Measurements from ENCODE around the gene LRCOL1.

LRCOL1 gene

GRCh38 chr12:132582058-132582420 lies 28.3 kb downstream of the LRCOL1 start:
- no peak for DNase-seq (ENCODE audit: low spot score)

- DNase-seq (ENCODE audit: low spot score) = no peak
These were observed 28.9 kb downstream of the LRCOL1 start for GRCh38 chr12:132581348-132582057.

DNA sequence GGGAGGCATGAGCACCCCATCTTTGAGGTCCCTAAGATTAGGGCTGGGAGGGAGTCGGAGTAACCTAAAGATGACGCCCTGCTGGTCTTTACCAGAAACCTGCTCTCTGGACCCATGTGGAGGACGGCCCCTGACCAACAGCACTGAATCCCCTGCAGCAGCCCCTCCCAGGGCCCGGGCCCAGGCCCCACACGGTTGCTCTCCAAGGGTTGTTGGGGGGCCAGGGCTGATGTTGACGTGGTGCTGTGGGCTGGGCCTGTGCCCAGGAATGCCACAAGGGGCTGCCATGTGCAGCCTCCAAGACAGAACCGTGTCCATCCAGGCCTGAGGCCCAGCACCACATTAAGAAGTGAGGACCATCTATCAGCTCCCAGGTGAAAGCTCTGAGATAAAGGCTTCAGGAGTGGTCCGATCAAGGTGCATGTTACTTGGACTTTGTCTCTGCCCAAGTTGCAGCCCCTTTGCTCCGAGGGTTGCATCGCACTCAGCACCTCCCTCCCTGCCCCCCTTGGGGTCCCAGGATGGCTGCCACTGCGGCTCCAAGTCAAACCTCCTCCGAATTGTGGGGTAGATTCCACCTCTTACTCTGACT lies 29.6 kb downstream of the LRCOL1 start:
- DNase-seq (ENCODE audit: low spot score) = no peak

DNA sequence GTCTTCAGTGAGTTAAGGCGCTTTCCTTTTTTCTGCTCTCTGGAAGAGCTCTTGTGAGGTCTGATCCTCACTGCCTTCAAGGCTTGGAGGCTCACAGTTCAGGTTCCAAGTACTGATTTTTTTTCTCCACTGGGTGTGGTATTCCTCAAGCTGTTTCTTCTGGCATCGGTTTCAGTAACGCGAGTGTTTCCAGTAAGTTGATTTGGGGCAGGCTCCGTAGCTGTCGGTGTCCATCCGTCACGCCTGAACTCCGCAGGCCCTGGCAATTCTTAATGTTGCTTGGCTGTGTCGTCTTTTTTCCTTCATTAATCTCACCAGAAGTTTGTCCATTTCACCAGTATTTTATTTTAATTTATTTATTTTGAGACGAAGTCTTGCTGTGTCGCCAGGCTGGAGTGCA lies 30.6 kb downstream of the LRCOL1 start:
- DNase-seq (ENCODE audit: low spot score) = no peak

GRCh38 chr12:132578826-132579225 lies 31.6 kb downstream of the LRCOL1 start:
- no peak for DNase-seq (ENCODE audit: low spot score)

DNA sequence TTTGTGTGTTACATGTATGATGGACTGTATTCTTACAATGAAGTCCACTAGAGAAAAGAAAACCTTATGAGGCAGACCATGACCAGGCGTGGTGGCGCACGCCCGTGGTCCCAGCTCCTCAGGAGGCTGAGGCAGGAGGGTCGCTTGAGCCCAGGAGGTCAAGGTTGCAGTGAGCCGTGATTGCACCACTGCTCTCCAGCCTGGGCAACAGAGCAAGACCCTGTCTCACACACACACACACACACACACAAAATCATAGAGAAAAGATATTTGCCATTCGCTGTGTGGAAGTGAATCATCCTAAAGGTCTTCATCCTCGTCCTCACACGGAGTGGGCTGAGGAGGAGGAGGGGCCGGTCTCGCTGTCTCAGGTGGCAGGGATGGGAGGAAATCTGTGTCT lies 32.3 kb downstream of the LRCOL1 start:
- DNase-seq (ENCODE audit: low spot score) = no peak

GRCh38 chr12:132577191-132577920 lies 33.0 kb downstream of the LRCOL1 start:
- DNase-seq (ENCODE audit: low spot score) = no peak

- no peak for DNase-seq (ENCODE audit: low spot score)
These were observed 33.7 kb downstream of the LRCOL1 start for GRCh38 chr12:132576701-132577100.

DNA sequence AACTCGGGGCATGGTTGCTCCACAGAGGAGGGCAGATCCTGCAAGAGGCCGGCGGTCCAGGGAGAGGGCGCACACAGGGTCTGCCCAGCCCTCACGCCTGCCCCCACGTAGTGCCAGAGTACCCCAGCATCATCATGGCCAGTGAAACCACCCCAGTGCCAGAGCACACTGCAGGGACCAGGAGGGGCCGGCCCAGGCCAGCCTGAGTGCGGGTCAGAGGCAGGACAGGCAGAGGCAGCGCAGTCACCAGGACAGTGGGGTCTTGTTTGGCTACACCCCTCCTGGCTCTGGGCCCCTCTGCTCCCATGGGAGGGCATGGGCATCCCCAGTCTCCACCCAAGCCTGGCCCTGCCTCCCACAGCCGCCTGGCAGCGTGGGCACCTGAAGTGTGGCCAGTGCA lies 34.7 kb downstream of the LRCOL1 start:
- no peak for DNase-seq (ENCODE audit: low spot score)

GRCh38 chr12:132574271-132574996 lies 35.9 kb downstream of the LRCOL1 start:
- no peak for DNase-seq (ENCODE audit: low spot score)

DNA sequence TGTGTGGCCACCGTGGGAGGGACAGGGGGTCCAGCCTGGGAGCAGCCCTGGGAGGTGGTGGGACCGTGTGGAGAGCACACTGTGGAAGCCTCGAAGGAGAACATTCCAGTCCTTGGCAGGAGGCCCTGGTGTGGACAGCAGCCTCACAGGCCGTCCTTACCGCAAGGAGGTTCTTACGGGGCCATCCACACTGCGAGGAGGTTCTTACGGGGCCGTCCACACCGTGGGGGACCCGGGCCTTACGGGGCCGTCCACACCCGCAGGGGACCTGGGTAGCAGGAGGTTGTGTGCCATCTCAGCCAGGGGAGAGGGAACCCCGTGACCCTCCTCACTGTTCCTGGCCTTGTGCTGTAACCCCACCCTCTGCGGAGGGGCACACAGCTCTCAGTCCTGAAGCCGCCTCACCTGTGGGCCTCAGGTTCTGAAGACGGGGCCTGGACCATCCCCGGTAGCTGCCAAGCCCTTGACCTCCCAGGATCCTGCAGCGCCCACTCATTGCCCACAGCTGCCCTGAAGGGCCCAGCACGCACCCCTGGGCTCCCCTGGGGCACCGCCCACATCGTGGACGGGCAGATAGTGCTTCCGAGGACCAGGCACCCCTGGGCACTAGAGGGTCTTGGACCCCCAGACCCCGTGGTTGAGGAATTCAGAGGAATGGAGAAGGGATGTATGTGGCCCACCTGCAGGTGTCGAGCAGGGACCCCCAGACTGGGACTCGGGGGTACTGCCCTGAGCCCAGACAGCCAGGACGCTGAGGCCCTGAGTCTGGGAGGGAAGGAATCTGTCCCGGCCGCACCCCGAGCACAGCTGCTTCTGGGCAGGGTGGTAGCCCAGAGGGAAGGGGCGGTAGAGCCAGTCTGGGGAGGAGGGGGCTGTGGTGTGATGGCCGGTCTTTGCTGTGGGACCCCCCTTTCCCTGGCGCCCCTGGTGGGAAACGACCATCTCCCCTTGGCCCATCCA lies 37.3 kb downstream of the LRCOL1 start:
- no peak for DNase-seq (ENCODE audit: low spot score)

- no peak for DNase-seq (ENCODE audit: low spot score)
These were observed 38.3 kb downstream of the LRCOL1 start for GRCh38 chr12:132572106-132572505.

DNA sequence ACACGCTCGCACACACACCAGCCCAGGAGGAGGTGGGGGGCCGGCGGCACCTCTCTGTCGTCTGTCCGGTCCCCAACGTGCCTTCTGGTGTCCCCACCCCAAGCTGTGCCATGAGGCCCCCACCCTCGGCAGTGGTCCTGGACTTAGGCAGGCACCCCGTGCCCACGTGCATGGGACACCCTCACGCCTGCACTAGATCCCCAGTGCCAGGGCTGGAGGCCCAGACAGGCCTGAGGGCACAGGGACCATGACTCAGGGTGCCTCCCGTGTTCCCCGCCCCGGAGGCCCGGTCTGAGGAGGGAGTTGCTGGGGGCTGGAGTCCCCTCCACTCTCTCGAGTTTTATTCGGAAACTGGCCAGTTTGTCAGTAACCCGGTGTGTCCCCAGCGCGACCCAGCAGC lies 38.8 kb downstream of the LRCOL1 start:
- DNase-seq (ENCODE audit: low spot score) = no peak

- no peak for DNase-seq (ENCODE audit: low spot score)
These were observed 39.3 kb downstream of the LRCOL1 start for GRCh38 chr12:132571051-132571450.

- no peak for DNase-seq (ENCODE audit: low spot score)
These were observed 39.7 kb downstream of the LRCOL1 start for GRCh38 chr12:132570635-132571034.

DNA sequence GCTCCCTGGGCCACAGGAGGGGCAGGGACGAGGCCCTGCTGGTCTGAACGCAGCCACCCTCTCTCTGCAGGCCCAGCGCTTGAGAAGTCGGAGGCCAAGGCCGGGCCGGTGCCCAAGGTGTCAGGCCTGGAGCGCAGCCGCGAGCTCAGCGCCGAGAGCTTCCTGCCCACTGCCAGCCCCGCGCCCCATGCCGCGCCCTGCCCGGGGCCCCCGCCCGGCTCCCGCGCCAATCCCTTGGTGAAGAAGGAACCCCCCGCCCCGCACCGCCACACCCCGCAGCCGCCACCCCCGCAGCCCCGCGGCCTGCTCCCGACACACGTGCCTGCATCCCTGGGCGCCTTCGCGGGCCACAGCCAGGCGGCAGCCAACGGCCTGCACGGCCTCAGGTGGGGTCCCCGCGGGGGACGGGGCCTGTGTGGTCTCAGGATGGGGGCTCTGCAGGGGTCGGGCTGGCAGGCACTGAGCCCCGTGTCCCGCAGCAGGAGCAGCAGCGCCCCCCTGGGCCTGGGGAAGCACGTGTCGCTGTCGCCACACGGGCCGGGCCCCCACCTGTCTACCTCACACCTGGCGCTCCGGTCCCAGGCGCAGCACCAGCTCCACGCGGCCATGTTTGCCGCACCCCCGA lies 40.4 kb downstream of the LRCOL1 start:
- DNase-seq (ENCODE audit: low spot score) = no peak

GRCh38 chr12:132568826-132569480 lies 41.4 kb downstream of the LRCOL1 start:
- no peak for DNase-seq (ENCODE audit: low spot score)

DNA sequence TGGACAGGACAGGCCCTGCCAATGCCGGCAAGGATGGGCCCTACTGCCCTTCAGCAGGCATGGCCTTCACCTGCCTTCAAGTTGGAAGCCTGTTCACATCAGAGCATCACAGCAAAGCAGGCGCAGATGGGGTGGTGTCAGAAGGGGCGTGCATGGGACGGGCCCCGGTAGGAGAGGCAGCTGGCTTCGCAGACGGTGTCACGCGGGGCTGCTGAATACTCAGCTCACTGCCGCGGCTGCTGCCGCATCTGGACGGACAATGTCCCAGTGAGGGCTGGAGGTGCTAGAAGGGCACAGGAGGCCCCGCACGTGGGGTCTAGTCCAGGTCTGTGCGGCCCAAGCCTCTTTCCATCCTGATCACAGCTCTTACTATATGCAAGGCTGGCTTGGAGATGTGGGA lies 42.1 kb downstream of the LRCOL1 start:
- no peak for DNase-seq (ENCODE audit: low spot score)

DNA sequence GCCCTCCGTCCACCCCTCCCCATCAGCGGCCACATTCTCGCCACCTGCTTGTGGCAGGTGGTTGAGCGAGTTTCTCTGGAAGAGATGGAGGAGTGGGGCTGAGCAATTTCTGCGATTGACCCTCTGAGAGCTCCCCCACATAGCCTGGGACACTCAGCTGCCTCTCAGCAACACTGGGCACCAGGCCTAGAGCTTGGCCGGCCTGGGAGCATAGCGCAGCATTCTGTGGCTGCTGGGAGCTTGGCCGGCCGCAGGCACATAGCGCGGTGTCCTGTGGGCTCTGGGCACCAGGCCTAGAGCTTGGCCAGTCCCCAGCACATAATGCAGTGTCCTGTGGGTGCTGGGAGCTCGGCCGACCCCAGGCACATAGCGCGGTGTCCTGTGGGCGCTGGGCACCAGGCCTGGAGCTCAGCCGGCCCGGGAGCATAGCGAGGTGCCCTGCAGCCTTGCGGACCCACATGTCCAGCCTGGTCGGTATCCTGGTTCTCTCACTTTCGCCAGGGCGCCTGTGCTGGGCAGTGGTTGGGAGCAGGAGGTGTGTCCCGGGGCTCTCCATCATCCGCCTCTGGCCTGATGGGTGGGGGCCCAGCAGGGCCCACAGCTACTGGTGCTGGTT lies 43.8 kb downstream of the LRCOL1 start:
- DNase-seq (ENCODE audit: low spot score) = no peak

- DNase-seq (ENCODE audit: low spot score) = no peak
These were observed 45.0 kb downstream of the LRCOL1 start for GRCh38 chr12:132565365-132565764.

All from COLO829 (cell line).